ENCODE results near the gene ZNF467. TPM values are rescaled to one million over a fixed set of nuclear protein-coding genes. Genes with fewer than 3 reads are reported as not detected.

The ZNF467 gene
- total RNA-seq, 1 experiment from 2014 or later, result 11.3 TPM

- Histone ChIP-seq H3K27ac (ENCODE audit: low read depth, low read length) (no peak overlapping the region), H3K9ac (ENCODE audit: low read length) (no peak overlapping the region), H4K20me1 (ENCODE audit: insufficient read depth) (no peaks in the 10 kb centered on the region), H2AFZ (ENCODE audit: low read depth, low read length, poor library complexity, severe bottlenecking) (no peak overlapping the region), H3K79me2 (ENCODE audit: insufficient read depth, low read length) (no peaks in the 10 kb centered on the region), H3K9me2 (ENCODE audit: insufficient read depth) (no peaks in the 10 kb centered on the region), H3K27me3 (ENCODE audit: insufficient read depth, low read length) (no peaks in the 10 kb centered on the region), H3K4me1 (ENCODE audit: control insufficient read depth in 1 of 2, insufficient read depth in 2 of 2, low read length in 2 of 2) (peaks cover 4 to 15% of the 10 kb centered on the region in 2 experiments), H3K4me3 (replicated peaks in 1 of 2; ENCODE audit: low read depth in 1 of 2, low read length in 2 of 2) (no peak overlapping the region), H3K9me3 (ENCODE audit: control insufficient read depth in 1 of 2, insufficient read depth in 1 of 2, low read depth in 1 of 2, low read length in 2 of 2) (no peaks in the 10 kb centered on the region), H3K36me3 (ENCODE audit: control insufficient read depth in 1 of 2, insufficient read depth in 2 of 2, low read length in 2 of 2) (no peaks in the 10 kb centered on the region), H3K4me2 (ENCODE audit: low read length) (no peak overlapping the region)
- ATAC-seq (no peak), DNase-seq (ENCODE audit: low read depth, low spot score) (no peak)
- intact Hi-C loops (cut with micrococcal nuclease), result no loop called here
- CTCF ChIA-PET, result no interaction called here
- TF ChIP-seq CTCF (IDR thresholded peaks at IDR 0.05 in 2 of 3, conservative IDR thresholded peaks at IDR 0.05 in 1 of 3; ENCODE audit: borderline replicate concordance in 1 of 3, insufficient read depth in 1 of 3, low read depth in 2 of 3, low read length in 2 of 3) (no peak), ELF1 (IDR thresholded peaks at IDR 0.05; ENCODE audit: borderline replicate concordance, low read depth) (no peak)
- no TSS peak for BruUV-seq (replicated peaks)
- POLR2A ChIA-PET, result no interaction called here
- RAD21 ChIA-PET (ENCODE audit: low non-redundant PET in 1 of 2, low total read pairs in 2 of 2, uncharacterized antibody in 2 of 2, unreplicated experiment in 2 of 2), result no interaction called here
Measured at GRCh38 chr7:149776289-149776688, 2.9 kb upstream of the ZNF467 start.

GRCh38 chr7:149775176-149775556 is 1.8 kb upstream of the ZNF467 start:
- no peaks in the 10 kb centered on the region for H3K36me3 ChIP-seq (ENCODE audit: control insufficient read depth in 1 of 2, insufficient read depth in 2 of 2, low read length in 2 of 2)
- no peaks in the 10 kb centered on the region for H3K79me2 ChIP-seq (ENCODE audit: insufficient read depth, low read length)
- no peak overlapping the region for H3K4me2 ChIP-seq (ENCODE audit: low read length)
- H3K4me1 ChIP-seq (ENCODE audit: control insufficient read depth in 1 of 2, insufficient read depth in 2 of 2, low read length in 2 of 2), result peaks cover 10 to 22% of the 10 kb centered on the region in 2 experiments
- no peaks in the 10 kb centered on the region for H3K9me3 ChIP-seq (ENCODE audit: control insufficient read depth in 1 of 2, insufficient read depth in 1 of 2, low read depth in 1 of 2, low read length in 2 of 2)
- H4K20me1 ChIP-seq (ENCODE audit: insufficient read depth), result no peaks in the 10 kb centered on the region
- no peak overlapping the region for H3K9ac ChIP-seq (ENCODE audit: low read length)
- ChIA-PET POLR2A (no interaction called here), CTCF (interaction anchor here (1.6 kb wide), 1 partner anchor 113 kb away, joined by 5 read pairs; no protein-coding TSS in a partner anchor), RAD21 (ENCODE audit: low non-redundant PET in 1 of 2, low total read pairs in 2 of 2, uncharacterized antibody in 2 of 2, unreplicated experiment in 2 of 2) (no interaction called here)
- BruUV-seq (replicated peaks), result no TSS peak
- intact Hi-C loops (cut with micrococcal nuclease), result no loop called here
- no peaks in the 10 kb centered on the region for H3K9me2 ChIP-seq (ENCODE audit: insufficient read depth)
- H3K27ac ChIP-seq (ENCODE audit: low read depth, low read length), result no peak overlapping the region
- ATAC-seq (no peak), DNase-seq (ENCODE audit: low read depth, low spot score) (no peak)
- H3K4me3 ChIP-seq (replicated peaks in 1 of 2; ENCODE audit: low read depth in 1 of 2, low read length in 2 of 2), result no peak overlapping the region
- no peak for TF ChIP-seq RAD21 (IDR thresholded peaks at IDR 0.05; ENCODE audit: low read depth)
- TF ChIP-seq ZBTB33 (IDR thresholded peaks at IDR 0.05; ENCODE audit: extremely low read depth, insufficient replicate concordance, low read length), result no peak
- TF ChIP-seq EZH2phosphoT487 (IDR thresholded peaks at IDR 0.05; ENCODE audit: borderline replicate concordance), result no peak
- TF ChIP-seq SP1 (IDR thresholded peaks at IDR 0.05; ENCODE audit: low read depth), result no peak
- no peak for TF ChIP-seq POLR2A (IDR thresholded peaks at IDR 0.05; ENCODE audit: borderline replicate concordance, extremely low read depth, insufficient read depth, insufficient read length)
- TF ChIP-seq SIN3A (IDR thresholded peaks at IDR 0.05; ENCODE audit: low read depth), result no peak
- TF ChIP-seq TCF7L2 (IDR thresholded peaks at IDR 0.05; ENCODE audit: borderline replicate concordance, extremely low read depth, insufficient read depth, insufficient read length), result no peak
- TF ChIP-seq CEBPB (IDR thresholded peaks at IDR 0.05; ENCODE audit: low read depth), result no peak
- H3K27me3 ChIP-seq (ENCODE audit: insufficient read depth, low read length), result no peaks in the 10 kb centered on the region
- no peak overlapping the region for H2AFZ ChIP-seq (ENCODE audit: low read depth, low read length, poor library complexity, severe bottlenecking)

Measured in HCT116 (cell line).